B cell (primary cell): ENCODE results near the gene KATNBL1. TPM values are rescaled to one million over a fixed set of nuclear protein-coding genes. Genes with fewer than 3 reads are reported as not detected.
A peak's percentile ranks its signal among the peaks of the same experiment; 100 is the strongest.

Experiments used
- ATAC-seq: fragments of 200-7000 bp; cut with Tn5 transposase; one replicate; pipeline ENCODE4 v1.10.0; 2021; ENCODE audit warnings: low read depth, mild to moderate bottlenecking, moderate number of reproducible peaks, moderate library complexity
- CTCF ChIA-PET: fragments of 350-600 bp; sonication (Branson Sonifier 250); formaldehyde crosslinking; loops from one replicate; lab custom pipeline; 2021; ENCODE audit warnings: antibody characterized with exemption, inconsistent platforms; lab: Charles Lee
- POLR2A ChIA-PET: fragments of 350-600 bp; sonication (Branson Sonifier 250); formaldehyde crosslinking; loops from one replicate; lab custom pipeline; 2021; ENCODE audit warnings: antibody characterized with exemption; lab: Charles Lee
- DNase-seq: peaks from one replicate; pipeline ENCODE4 v3.0.0; 2013
- H2AFZ ChIP-seq: 2 replicates; pipeline ENCODE4 v1.6.1; 2012; ENCODE audit warnings: mild to moderate bottlenecking, low read depth, low read length; ENCODE audit not compliant: insufficient read depth, poor library complexity, severe bottlenecking
- H3K27ac ChIP-seq, 2 donors: 1 replicate in 1 of 2; 2 replicates in 1 of 2; pipeline ENCODE4 v1.5.1; 2012 to 2013; ENCODE audit warnings: low read length in 2 of 2, mild to moderate bottlenecking in 2 of 2, moderate library complexity in 1 of 2
- H3K27me3 ChIP-seq, 4 experiments: fragments of 200-600 bp in 1 of 4; sonication (generic) in 1 of 4; replicated peaks in 1 of 4; 1 replicate in 2 of 4; 2 replicates in 2 of 4; pipeline versions ENCODE4 v1.6.1 to v1.7.0; 2013 to 2016; ENCODE audit warnings: low read length in 3 of 4, mild to moderate bottlenecking in 2 of 4, mixed read lengths in 1 of 4, moderate library complexity in 1 of 4; ENCODE audit not compliant: insufficient read depth in 4 of 4, control insufficient read depth in 3 of 4; ENCODE audit errors: control extremely low read depth in 1 of 4
- H3K36me3 ChIP-seq, 2 experiments: replicated peaks in 1 of 2; 1 replicate in 1 of 2; 2 replicates in 1 of 2; pipeline versions ENCODE4 v1.6.1 to v1.7.1; 2013; ENCODE audit warnings: low read length in 1 of 2; ENCODE audit not compliant: insufficient read depth in 2 of 2, control insufficient read depth in 1 of 2; ENCODE audit errors: control extremely low read depth in 1 of 2, extremely low read depth in 1 of 2
- H3K4me1 ChIP-seq, 2 donors: fragments of 200-600 bp in 1 of 2; sonication (generic) in 1 of 2; 1 replicate in 1 of 2; 2 replicates in 1 of 2; pipeline versions ENCODE4 v1.5.1 to v1.6.1; 2013 to 2017; ENCODE audit warnings: low read length in 2 of 2; ENCODE audit not compliant: control insufficient read depth in 2 of 2, insufficient read depth in 2 of 2
- H3K4me2 ChIP-seq: replicated peaks from 2 replicates; pipeline ENCODE3; 2012; ENCODE audit warnings: mild to moderate bottlenecking, low read depth, low read length; ENCODE audit not compliant: poor library complexity, severe bottlenecking
- H3K4me3 ChIP-seq, 5 experiments: fragments of 200-600 bp in 1 of 5; sonication (generic) in 1 of 5; 1 replicate in 3 of 5; 2 replicates in 2 of 5; pipeline versions ENCODE4 v1.5.1 to v1.7.0; 2011 to 2016; ENCODE audit warnings: low read length in 4 of 5, mild to moderate bottlenecking in 4 of 5, low read depth in 2 of 5, control low read depth in 1 of 5, moderate library complexity in 1 of 5; ENCODE audit not compliant: insufficient read depth in 1 of 5; ENCODE audit errors: control extremely low read depth in 1 of 5, extremely low read depth in 1 of 5
- H3K79me2 ChIP-seq: fragments of 200-600 bp; sonication (generic); one replicate; pipeline ENCODE4 v1.6.0; 2016; ENCODE audit warnings: low read length; ENCODE audit not compliant: control insufficient read depth, insufficient read depth
- H3K9ac ChIP-seq: fragments of 200-600 bp; sonication (generic); 2 replicates; pipeline ENCODE4 v1.6.1; 2017; ENCODE audit warnings: mild to moderate bottlenecking, low read length, moderate library complexity
- H3K9me3 ChIP-seq, 3 donors: one replicate each; pipeline versions ENCODE4 v1.6.1 to v1.7.1; 2013; ENCODE audit warnings: low read length in 2 of 3; ENCODE audit not compliant: control insufficient read depth in 2 of 3, insufficient read depth in 1 of 3; ENCODE audit errors: control extremely low read depth in 1 of 3
- H4K20me1 ChIP-seq: 2 replicates; pipeline ENCODE4 v1.6.0; 2012; ENCODE audit warnings: mild to moderate bottlenecking, low read length; ENCODE audit not compliant: insufficient read depth, control insufficient read depth, poor library complexity, severe bottlenecking
- H3K27ac Mint-ChIP-seq: one replicate; pipeline ENCODE4 v1.8.0; 2021; ENCODE audit warnings: mixed read lengths
- H3K27me3 Mint-ChIP-seq: one replicate; pipeline ENCODE4 v1.8.0; 2021; ENCODE audit warnings: mixed read lengths
- H3K4me1 Mint-ChIP-seq: one replicate; pipeline ENCODE4 v1.8.0; 2021; ENCODE audit warnings: mixed read lengths
- H3K4me3 Mint-ChIP-seq: one replicate; pipeline ENCODE4 v1.8.0; 2021; ENCODE audit warnings: mixed read lengths
- H3K9me3 Mint-ChIP-seq: one replicate; pipeline ENCODE4 v1.8.0; 2022; ENCODE audit warnings: mixed read lengths; ENCODE audit not compliant: insufficient read depth
- CTCF ChIP-seq: fragments of 200-600 bp; IDR thresholded peaks from one replicate; pipeline ENCODE4 v1.8.0; 2022; ENCODE audit warnings: antibody characterized with exemption, mild to moderate bottlenecking
- EZH2 ChIP-seq: IDR thresholded peaks from 2 replicates; pipeline ENCODE4 v1.6.1; 2012; ENCODE audit warnings: borderline replicate concordance, low read depth, mild to moderate bottlenecking, moderate library complexity, low read length; ENCODE audit not compliant: insufficient read depth, poor library complexity, severe bottlenecking
- WGBS: methylation state at CpG from one replicate; pipeline ENCODE4 v1.1.5; 2013; ENCODE audit warnings: missing lambda C conversion rate; ENCODE audit not compliant: insufficient coverage; 5-methylcytosine and 5-hydroxymethylcytosine counted together
- intact Hi-C: fragments of 100-400 bp; cut with micrococcal nuclease; formaldehyde crosslinking; loops from one replicate; pipeline ENCODE4 v1.10.0; 2022
- polyA plus RNA-seq: library from polyadenylated mRNA; depleted of rRNA; stranded (reverse); fragments of >200 nt; gene quantifications from 2 replicates; pipeline ENCODE4 v1.2.3, GENCODE V29; 2012
- total RNA-seq, 2 donors: library from RNA; stranded (reverse); fragments of 120-200 nt in 1 of 2; gene quantifications; 1 replicate in 1 of 2; 2 replicates in 1 of 2; pipeline versions ENCODE4 v1.2.3 to v1.2.4, GENCODE V29; 2013 to 2022

Gene KATNBL1
- total and polyA plus RNA-seq, 2 donors (not counting 1 experiment from before 2014, with no cell fraction given), result 22.1 to 54.8 TPM

- Mint-ChIP-seq H3K27ac (peak overlapping the region; percentile 28), H3K27me3 (no peaks in the 10 kb centered on the region), H3K4me3 (no peak overlapping the region), H3K4me1 (no peaks in the 10 kb centered on the region), H3K9me3 (no peaks in the 10 kb centered on the region)
- no peak overlapping the region for H3K4me2 ChIP-seq
- no peak overlapping the region for H3K27ac ChIP-seq
- intact Hi-C loops, result loop anchor here (10.0 kb wide), 1 partner anchor 45 kb away; no protein-coding TSS in a partner anchor
- H3K9me3 ChIP-seq, result peaks cover 0 to 7% (median 0%) of the 10 kb centered on the region in 3 donors
- no peak overlapping the region for H3K9ac ChIP-seq
- peaks cover 5 to 46% of the 10 kb centered on the region in 2 experiments for H3K36me3 ChIP-seq
- peaks cover 13% of the 10 kb centered on the region for H4K20me1 ChIP-seq
- ATAC-seq (no peak), DNase-seq (no peak)
- TF ChIP-seq CTCF, result no peak
- no peak overlapping the region for H2AFZ ChIP-seq
- peaks cover 3% of the 10 kb centered on the region for H3K79me2 ChIP-seq
- H3K4me3 ChIP-seq, result no peak overlapping the region
- no peaks in the 10 kb centered on the region for H3K4me1 ChIP-seq
- no peaks in the 10 kb centered on the region for H3K27me3 ChIP-seq
- whole genome bisulfite sequencing, result 100% methylated on average over 3 of the region's 3 CpGs
- CTCF ChIA-PET, result interaction anchor here (1.8 kb wide), 2 partner anchors 108 to 328 kb away, joined by 5 to 6 read pairs; partner anchors contain the start of gene LPCAT4
- POLR2A ChIA-PET, result no interaction called here
These were observed 49.7 kb upstream of the KATNBL1 start for GRCh38 chr15:34259566-34259965.

GRCh38 chr15:34258151-34258550 lies 48.3 kb upstream of the KATNBL1 start:
- peaks cover 7 to 60% of the 10 kb centered on the region in 2 experiments for H3K36me3 ChIP-seq

More at GRCh38 chr15:34258151-34258550, 48.3 kb upstream of the KATNBL1 start:
- Histone ChIP-seq H2AFZ (no peak overlapping the region), H3K9ac (no peak overlapping the region), H3K9me3 (peaks cover 0 to 7% (median 0%) of the 10 kb centered on the region in 3 donors), H3K4me2 (no peak overlapping the region), H3K79me2 (peaks cover 3% of the 10 kb centered on the region), H3K4me3 (no peak overlapping the region), H4K20me1 (peaks cover 12% of the 10 kb centered on the region), H3K27ac (no peak overlapping the region), H3K27me3 (no peaks in the 10 kb centered on the region), H3K4me1 (no peaks in the 10 kb centered on the region)
- Mint-ChIP-seq H3K9me3 (no peaks in the 10 kb centered on the region), H3K27me3 (no peaks in the 10 kb centered on the region), H3K4me1 (no peaks in the 10 kb centered on the region), H3K4me3 (no peak overlapping the region), H3K27ac (no peak overlapping the region)
- intact Hi-C loops, result loop anchor here (10.0 kb wide), 1 partner anchor 47 kb away; no protein-coding TSS in a partner anchor
- POLR2A ChIA-PET, result no interaction called here
- DNase-seq, result no peak
- WGBS, result no CpG with 5 or more reads among the region's 2 CpGs
- CTCF ChIA-PET, result interaction anchor here (1.2 to 1.8 kb wide), 3 partner anchors 16 to 330 kb away, joined by 5 to 6 read pairs (median 5); partner anchors contain the start of gene LPCAT4
- TF ChIP-seq EZH2 (no peak), CTCF (no peak)
- ATAC-seq, result no peak
